GM18526 (cell line): ENCODE data around the gene GSTM3.
"Not testable (repeated sequence)": the region's sequence is repeated elsewhere in the genome, so short reads cannot be mapped to it uniquely, and the experiment has no call there.

Source experiments
- POLR2A ChIP-seq: IDR thresholded peaks from 3 replicates; pipeline ENCODE4 v1.6.1; 2011; ENCODE audit not compliant: insufficient read length; ENCODE audit errors: extremely low read depth

The GSTM3 gene

DNA sequence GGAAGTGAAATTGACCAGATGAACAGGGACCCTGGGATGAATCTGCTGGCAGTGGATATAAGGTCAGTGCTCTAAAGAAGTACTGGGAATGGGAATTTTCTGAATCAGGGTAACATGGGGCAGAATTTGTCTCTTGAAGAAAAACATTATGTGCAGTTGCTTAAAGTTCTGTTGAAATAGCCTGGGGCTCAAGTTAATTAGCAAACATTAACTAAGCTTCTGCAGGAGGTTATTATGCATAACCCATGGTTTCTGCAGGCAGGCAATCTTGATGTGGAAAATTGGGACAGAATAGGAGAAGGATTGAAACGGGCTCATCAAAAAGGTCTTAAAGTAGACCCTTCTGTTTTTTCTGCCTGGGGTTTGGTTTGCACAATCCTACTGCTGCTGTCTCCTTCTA lies 14.8 kb downstream of the GSTM3 start:
- no peak for TF ChIP-seq POLR2A

DNA sequence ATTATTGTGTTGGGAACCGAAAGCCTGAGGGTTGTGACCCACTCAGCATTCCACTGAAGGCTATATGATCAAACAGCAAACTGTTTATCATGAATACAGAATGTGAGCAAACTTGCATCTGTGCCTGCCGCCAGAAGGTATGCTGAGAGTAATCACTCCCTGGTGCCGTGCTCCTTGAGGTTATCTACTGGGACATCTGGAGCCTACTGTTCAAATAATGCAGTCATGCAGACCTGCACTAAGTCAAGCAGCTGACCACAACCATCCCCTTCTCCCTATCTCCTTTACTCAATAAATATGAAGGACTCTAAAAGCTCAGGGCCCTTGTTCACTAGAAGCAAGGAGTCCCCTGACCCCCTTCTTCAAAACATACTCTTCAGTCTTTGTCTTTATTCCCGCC lies 15.3 kb downstream of the GSTM3 start:
- TF ChIP-seq POLR2A, result no peak

DNA sequence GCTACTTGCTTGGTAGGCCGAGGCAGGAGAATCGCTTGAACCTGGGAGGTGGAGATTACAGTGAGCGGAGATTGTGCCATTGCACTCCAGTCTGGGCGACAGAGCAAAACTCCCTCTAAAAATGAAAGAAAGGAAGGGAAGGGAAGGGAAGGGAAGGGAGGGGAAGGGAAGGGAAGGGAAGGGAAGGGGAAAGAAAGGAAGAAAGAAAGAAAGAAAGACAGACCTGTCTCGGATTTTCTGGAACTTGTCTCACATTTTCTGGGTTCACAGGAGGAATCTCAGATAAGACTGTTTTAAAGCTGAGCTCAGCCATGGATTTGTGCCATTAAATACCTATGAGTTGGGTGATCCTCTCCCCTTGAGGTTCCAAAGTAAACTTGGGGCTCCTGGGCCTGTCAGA lies 15.9 kb downstream of the GSTM3 start:
- TF ChIP-seq POLR2A, result no peak

DNA sequence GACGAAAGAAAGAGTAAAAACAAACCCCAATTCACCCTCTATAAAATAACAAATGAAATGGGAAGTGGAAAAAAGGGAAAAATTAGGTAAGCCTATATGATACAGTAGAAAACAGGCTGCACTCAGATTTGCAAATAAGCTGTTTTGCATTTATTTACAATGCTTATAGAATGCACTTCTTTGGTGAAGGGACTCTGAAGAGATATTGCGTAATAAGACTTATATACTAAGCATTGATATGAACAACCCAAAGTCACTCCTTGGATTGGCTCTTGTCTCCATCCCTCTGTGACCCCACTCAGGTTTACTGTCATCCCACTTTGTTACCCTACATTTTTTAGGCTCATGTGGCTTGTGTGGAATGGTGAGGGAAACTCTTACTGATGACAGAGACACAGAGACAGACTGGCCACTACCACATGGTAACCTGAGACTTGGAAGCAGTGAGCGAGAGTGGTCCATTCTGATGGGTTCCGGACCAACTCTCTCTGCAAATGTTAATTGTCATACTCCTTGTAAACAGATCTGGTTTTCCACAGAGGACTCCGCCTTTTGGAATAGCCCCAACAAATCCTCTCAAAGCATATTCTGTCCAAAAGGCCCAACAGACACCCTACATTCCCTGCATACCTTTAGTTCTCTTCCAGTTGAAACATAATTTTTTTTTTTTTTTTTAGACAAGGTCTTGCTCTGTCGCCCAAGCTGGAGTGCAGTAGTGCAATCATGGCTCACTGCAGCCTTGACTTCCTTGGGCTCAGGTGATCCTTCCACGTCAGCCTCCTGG lies 17.7 kb downstream of the GSTM3 start:
- no peak for TF ChIP-seq POLR2A

DNA sequence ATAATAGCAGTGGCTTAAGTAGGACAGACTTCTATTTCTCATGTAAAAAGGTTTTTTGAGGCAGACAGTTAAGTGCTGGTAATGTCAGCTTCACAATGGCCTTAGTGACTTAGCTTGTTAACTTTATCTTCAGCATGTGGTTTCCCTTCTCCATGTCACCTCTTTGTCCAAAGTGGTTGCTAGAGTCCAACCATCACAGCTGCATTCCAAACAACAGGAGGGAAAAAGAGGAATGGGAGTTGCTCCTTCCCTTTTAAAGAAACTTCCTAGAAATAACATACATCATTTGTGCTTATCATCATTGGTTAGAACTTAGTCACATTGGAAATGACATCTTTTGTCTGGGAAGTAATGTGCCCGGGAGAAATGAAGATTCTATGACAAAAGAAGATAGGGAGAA lies 18.9 kb downstream of the GSTM3 start:
- TF ChIP-seq POLR2A, result no peak

DNA sequence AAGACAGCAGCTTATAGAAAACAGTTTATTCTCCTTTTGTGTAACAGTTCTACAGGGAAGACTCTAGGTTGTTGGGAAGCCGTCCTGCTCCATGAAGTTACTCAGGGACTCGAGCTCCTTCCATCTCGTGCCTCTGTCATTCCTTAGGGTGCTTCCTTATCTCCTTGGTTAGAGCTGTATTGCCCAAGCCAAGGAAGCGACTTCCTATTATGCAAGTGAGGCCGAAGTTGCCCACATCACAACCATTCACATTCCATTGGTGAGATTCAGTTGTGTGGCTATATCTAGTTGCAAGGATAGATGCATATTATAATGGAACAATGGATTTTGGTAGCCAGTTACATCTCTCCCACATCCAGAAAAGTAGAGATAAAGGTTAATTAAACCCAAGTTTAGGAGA lies 19.8 kb downstream of the GSTM3 start:
- no peak for TF ChIP-seq POLR2A

DNA sequence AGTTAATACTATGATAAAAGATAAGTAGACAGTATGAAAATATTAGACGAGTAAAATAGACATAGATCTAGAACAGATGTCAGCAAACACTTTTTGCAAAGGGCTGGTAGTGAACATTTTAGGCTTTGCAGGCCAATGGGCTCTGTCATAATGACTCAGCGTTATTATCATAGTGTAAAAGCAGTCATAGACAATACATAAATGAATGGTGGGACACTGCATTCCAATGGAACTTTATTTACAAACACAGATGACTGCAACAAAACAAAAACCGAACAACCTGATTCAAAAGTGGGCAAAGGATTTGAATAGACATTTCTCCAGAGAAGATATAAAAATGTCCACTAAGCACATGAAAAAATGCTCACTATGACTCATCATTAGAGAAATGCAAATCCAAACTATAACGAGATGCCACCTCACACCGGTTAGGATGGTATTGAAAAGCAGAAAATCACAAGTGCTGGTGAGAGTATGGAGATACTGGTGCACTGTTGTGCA lies 21.5 kb downstream of the GSTM3 start:
- no peak for TF ChIP-seq POLR2A

DNA sequence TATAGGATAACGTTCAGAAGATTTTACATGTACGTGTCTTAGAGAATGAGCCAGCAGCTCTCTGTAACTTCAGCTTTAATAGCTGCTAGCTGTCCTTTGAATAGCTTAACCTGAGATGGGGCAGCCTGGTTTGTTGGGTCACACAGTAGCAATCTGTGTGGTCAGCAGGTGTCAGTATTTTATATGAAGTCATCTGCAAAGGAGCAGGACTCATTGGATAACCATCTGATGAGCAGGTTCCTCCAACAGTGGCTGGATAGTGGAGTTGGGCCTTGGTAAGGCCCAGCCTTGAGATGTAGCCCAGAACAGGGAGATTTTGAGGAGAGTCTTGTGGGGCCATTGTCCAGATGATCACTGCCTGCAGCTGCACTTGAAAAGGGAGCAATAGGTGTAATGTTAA lies 22.3 kb downstream of the GSTM3 start:
- no peak for TF ChIP-seq POLR2A

DNA sequence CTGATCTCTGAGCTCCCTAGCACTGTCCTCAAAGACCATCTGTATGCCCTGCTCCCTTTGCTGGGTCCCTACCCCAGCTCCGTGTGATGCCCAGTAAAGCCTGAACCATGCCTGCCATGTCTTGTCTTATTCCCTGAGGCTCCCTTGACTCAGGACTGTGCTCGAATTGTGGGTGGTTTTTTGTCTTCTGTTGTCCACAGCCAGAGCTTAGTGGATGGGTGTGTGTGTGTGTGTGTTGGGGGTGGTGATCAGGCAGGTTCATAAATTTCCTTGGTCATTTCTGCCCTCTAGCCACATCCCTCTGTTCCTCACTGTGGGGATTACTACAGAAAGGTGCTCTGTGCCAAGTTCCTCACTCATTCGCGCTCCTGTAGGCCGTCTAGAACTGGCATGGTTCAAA lies 23.1 kb downstream of the GSTM3 start:
- TF ChIP-seq POLR2A, result no peak

DNA sequence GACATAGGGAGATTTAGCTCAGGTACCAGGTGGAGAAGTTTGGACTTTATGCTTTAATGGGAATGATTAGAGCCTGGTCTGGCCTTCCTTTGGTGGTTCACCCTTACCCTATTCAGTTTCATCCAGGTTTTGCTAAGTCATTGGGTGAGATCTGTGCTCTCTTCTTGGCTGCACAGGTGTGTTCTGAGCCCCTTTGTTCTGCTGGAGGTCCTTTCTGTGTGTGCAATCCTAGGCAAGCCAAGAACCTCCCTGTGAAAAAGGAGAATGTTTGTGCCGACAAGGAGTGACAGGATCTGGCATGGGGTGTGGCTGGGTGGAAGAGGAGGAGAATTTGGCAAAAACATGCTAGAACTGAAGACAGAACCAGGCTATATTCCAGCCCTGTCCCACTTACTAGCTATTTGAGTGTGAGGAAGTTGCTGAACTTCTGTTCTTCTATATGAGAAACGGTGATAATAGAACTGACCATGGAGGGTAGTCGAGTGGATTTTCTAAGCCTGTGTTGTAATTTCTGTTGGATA lies 24.2 kb downstream of the GSTM3 start:
- TF ChIP-seq POLR2A, result no peak

DNA sequence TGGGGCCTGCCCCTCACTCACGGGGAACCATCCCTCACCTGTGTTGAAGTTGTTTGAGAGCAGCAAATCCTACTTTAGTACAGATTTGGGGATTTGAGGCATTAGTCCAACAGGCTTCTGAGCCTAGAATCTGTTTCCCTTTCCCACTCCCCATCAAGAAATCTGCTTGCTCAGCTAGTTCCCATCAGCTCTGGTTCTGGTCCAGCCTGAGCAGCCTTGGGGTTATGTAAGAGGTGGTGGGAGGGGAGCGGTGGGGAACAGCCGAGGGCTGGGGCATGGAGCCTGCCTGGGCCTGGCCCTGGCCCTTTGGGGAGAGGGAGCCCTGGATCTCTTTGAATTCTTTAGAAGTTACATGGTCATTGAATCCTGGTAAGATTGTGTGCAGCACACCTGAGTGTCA lies 24.7 kb downstream of the GSTM3 start:
- no peak for TF ChIP-seq POLR2A

DNA sequence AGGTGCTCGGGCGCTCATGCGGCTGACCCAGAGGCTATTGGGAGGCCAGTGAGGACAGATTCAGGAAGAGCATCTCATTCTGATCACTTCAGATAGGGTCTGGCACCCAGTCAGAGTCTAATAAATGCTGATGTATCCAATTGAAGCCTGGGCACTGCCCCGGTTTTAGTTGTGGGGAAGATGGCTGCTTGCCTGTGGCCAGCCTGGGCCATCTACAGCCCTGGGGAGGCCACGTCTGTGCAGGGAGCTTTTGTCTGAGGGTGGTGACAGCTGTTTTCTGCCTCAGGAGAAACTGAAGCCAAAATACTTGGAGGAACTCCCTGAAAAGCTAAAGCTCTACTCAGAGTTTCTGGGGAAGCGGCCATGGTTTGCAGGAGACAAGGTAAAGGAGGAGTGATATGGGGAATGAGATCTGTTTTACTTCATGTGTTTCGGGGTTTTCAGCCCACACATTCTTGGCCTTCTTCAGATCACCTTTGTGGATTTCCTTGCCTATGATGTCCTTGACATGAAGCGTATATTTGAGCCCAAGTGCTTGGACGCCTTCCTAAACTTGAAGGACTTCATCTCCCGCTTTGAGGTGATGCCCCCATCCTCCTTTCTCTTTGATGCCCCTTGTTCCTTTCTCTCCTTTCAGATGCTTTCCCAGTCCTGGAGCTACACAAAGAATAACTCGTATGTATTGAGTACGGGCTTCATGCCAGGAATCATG lies 26.0 kb downstream of the GSTM3 start:
- TF ChIP-seq POLR2A, result no peak

DNA sequence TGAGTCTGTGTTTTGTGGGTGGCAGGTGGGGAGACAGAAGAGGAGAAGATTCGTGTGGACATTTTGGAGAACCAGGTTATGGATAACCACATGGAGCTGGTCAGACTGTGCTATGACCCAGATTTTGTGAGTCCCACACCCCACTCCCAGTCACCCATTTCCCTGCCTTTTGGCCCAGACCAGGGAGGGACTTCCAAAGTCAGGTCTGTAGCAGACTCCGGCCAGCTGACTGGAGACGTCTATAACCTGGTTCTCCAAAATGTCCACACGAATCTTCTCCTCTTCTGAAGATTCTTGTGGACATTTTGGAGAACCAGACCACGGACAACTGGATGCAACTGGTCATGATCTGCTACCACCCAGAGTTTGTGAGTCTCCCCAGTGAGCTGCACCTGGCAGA lies 27.2 kb downstream of the GSTM3 start:
- TF ChIP-seq POLR2A, result no peak

DNA sequence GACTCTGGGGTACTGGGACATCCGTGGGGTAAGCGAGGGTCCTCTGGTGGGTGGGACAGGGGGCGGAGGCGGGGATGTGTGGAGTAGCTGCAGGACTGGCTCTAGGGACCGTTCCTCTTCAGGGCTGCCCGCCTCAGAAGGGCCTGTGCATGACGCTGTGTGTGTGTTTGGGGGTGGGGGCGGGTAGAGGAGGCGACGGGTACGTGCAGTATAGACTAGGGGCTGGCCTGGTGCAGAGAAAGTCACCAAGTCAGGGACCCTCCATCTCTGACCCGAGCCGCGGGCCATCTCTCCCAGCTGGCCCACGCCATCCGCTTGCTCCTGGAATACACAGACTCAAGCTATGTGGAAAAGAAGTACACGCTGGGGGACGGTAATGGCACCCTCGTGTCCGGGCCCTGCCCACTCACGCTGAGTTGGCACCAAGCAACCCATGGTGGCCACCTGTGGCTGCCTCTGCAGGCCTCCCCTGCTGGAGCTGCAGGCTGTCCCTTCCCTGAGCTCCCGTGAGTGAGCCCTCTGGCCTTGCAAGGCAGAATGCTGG lies 28.4 kb downstream of the GSTM3 start:
- no peak for TF ChIP-seq POLR2A

DNA sequence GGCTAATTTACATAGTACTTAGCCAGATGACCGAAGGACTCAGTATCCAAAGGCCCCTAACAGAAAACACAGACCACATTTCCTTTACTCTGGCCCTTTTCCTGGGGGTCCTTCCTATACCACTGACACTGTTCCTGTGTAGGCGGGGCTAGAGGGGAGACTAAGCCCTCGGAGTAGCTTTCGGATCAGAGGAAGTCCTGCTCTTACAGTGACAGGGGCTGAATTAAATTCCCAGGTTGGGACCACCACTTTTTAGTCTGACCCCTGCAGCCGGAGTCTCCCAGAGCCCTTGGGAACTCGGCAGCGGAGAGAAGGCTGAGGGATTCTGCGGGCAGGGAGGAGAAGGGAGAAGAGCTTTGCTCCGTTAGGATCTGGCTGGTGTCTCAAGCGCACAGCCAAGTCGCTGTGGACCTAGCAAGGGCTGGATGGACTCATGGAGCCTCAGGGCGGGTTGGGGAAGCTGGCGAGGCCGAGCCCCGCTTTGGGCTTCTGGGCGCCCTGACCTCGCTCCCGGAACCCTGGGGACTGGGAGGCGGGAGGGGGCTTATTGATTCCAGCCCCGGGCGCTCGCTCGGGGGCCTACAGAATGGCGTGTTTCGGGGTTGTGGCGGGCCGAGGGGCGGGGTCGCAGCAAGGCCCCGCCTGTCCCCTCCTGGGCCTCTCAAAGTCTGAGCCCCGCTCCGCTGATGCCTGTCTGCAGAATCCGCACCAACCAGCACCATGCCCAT lies 29.1 kb downstream of the GSTM3 start, which contains the start of gene GSTM5:
Gene GSTM5 (plus strand): TSS at position 659 of the 728 bp plus-strand sequence. CDS start 62 bp downstream, at position 721.
- TF ChIP-seq POLR2A, result not testable (repeated sequence)

DNA sequence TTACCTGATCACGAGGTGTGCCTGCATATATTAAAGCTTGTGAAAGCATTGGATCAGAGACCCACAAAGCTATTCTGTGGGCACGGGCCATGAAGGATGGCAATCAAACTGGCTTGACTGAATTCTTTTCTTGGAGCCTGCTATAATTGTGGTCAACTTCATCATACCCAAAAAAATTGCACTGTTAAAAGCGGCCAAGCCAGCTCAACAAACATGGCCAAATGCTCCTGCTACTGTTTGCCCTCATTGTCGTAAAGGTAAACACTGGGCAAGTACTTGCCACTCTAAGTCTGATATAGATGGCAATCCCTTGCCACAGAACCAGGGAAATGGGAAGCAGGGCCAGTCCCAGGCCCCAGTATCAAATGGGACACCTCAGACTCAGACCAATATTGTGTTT lies 35.4 kb downstream of the GSTM3 start:
- no peak for TF ChIP-seq POLR2A

DNA sequence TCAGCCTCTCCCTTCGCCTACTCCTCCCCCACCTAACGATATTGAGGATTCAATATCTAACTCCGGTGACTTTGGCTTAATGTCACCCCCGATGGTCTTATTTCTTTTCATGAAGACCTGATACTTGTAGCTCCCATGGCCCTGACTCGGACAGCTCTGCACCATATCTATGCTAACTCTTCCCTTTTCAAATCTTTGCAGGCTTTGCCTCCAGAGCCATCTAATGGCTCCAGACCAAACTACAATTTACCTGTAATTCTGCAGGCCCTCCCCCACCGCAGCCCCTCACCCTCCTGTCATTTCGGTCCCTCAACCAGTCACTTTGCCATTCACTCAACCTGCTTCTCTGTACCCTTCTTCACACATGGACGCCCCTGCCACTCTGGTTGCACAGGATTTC lies 36.7 kb downstream of the GSTM3 start:
- TF ChIP-seq POLR2A, result no peak
